ENCODE measurements around the gene PKIB. TPM values are rescaled to one million over a fixed set of nuclear protein-coding genes. Genes with fewer than 3 reads are reported as not detected.
A peak's percentile ranks its signal among the peaks of the same experiment; 100 is the strongest.

Gene PKIB
- polyA plus RNA-seq, 4 donors: 6.5 to 80.5 (median 54.9) TPM

DNA sequence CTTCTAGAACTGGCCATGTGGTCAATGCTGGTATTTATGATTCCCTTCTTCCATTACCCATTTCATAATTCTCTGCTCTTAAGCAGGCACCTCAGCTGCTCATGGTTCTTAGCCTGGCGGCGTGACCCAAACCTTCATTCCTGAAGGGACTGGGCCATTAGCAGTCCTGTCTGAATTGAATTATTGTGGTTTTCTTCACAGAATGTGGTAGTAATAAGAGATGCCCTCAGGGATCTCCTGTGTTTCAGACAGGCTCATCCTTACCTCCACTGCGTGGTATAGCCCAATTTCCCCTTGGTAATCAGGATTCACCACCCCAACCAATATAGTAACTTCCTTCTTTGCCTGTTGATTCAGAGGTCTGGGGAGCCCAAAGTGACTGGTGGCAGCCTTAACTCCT is 37.6 kb downstream of the PKIB start:
- Histone ChIP-seq H3K36me3 (ENCODE audit: control insufficient read depth in 3 of 3, insufficient read depth in 2 of 3, low read depth in 1 of 3, low read length in 3 of 3) (no peaks in the 10 kb centered on the region), H3K4me1 (ENCODE audit: control insufficient read depth in 3 of 3, insufficient read depth in 2 of 3, low read depth in 1 of 3, low read length in 2 of 3) (peaks cover 0 to 8% (median 0%) of the 10 kb centered on the region in 3 donors), H3K27ac (ENCODE audit: low read depth in 1 of 3, low read length in 2 of 3) (no peak overlapping the region), H3K4me3 (ENCODE audit: low read depth in 1 of 3, low read length in 3 of 3) (no peak overlapping the region), H3K27me3 (ENCODE audit: control insufficient read depth in 3 of 3, insufficient read depth in 3 of 3, low read length in 3 of 3) (no peaks in the 10 kb centered on the region), H3K9me3 (ENCODE audit: control insufficient read depth in 2 of 2, insufficient read depth in 1 of 2, low read depth in 1 of 2, low read length in 1 of 2) (no peaks in the 10 kb centered on the region)
- WGBS, 3 donors: 71 to 99% (median 83%) methylated on average over 3 of the region's 3 CpGs
- DNase-seq (no peak), FAIRE-seq (no peak)

DNA sequence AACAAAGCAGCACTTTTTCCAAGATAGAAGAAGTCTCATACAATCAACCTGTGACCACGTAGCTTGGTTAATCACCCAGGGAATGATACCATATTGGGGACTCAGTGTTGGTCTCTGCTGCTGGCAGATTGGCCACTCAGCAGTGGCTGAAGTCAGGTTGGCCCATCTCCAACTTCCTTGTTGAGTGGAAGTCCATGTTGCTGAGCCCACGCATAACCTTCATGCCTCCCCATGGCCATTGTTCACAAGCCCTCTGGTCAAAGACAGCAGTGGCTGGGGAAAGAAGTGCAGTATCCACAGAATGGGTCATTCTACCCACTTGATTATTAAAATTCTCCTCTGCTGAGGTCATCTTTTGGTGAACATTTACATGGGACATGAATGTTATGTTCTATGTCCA is 38.5 kb downstream of the PKIB start:
- WGBS, 3 donors: 81 to 98% (median 81%) methylated on average over 2 of the region's 2 CpGs
- no peak for FAIRE-seq

DNA sequence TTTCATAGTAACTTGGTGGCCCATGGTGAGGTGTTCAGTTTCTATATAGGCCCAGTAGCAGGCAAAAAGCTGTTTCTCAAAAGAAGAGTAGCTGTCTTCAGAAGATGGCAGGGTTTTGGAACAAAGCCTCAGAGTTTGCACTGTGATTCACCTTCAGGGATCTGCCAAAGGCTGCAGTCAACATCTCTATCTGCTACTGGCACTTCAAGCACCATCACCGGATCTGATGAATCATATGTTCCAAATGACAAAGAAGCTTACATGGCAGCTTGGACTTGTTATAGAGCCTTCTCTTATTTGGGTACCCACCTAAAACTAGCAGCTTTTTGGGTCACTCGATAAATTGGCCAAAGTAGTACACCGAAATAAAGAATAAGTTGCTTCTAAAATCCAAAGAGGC is 39.5 kb downstream of the PKIB start:
- Histone ChIP-seq H3K27me3 (ENCODE audit: control insufficient read depth in 3 of 3, insufficient read depth in 3 of 3, low read length in 3 of 3) (no peaks in the 10 kb centered on the region), H3K4me1 (ENCODE audit: control insufficient read depth in 3 of 3, insufficient read depth in 2 of 3, low read depth in 1 of 3, low read length in 2 of 3) (peaks cover 0 to 19% (median 0%) of the 10 kb centered on the region in 3 donors), H3K36me3 (ENCODE audit: control insufficient read depth in 3 of 3, insufficient read depth in 2 of 3, low read depth in 1 of 3, low read length in 3 of 3) (no peaks in the 10 kb centered on the region), H3K27ac (ENCODE audit: low read depth in 1 of 3, low read length in 2 of 3) (no peak overlapping the region), H3K9me3 (ENCODE audit: control insufficient read depth in 2 of 2, insufficient read depth in 1 of 2, low read depth in 1 of 2, low read length in 1 of 2) (no peaks in the 10 kb centered on the region), H3K4me3 (ENCODE audit: low read depth in 1 of 3, low read length in 3 of 3) (no peak overlapping the region)
- DNase-seq (no peak), FAIRE-seq (no peak)
- 94 to 96% (median 95%) methylated on average over 3 of the region's 3 CpGs for WGBS, 3 donors

More for the DNA sequence above, 38.5 kb downstream of the PKIB start:
- DNase-seq: no peak
- H3K27me3 ChIP-seq (ENCODE audit: control insufficient read depth in 3 of 3, insufficient read depth in 3 of 3, low read length in 3 of 3): no peaks in the 10 kb centered on the region
- no peaks in the 10 kb centered on the region for H3K9me3 ChIP-seq (ENCODE audit: control insufficient read depth in 2 of 2, insufficient read depth in 1 of 2, low read depth in 1 of 2, low read length in 1 of 2)
- H3K36me3 ChIP-seq (ENCODE audit: control insufficient read depth in 3 of 3, insufficient read depth in 2 of 3, low read depth in 1 of 3, low read length in 3 of 3): no peaks in the 10 kb centered on the region
- H3K4me1 ChIP-seq (ENCODE audit: control insufficient read depth in 3 of 3, insufficient read depth in 2 of 3, low read depth in 1 of 3, low read length in 2 of 3): peaks cover 0 to 13% (median 0%) of the 10 kb centered on the region in 3 donors
- no peak overlapping the region for H3K4me3 ChIP-seq (ENCODE audit: low read depth in 1 of 3, low read length in 3 of 3)
- no peak overlapping the region for H3K27ac ChIP-seq (ENCODE audit: low read depth in 1 of 3, low read length in 2 of 3)

DNA sequence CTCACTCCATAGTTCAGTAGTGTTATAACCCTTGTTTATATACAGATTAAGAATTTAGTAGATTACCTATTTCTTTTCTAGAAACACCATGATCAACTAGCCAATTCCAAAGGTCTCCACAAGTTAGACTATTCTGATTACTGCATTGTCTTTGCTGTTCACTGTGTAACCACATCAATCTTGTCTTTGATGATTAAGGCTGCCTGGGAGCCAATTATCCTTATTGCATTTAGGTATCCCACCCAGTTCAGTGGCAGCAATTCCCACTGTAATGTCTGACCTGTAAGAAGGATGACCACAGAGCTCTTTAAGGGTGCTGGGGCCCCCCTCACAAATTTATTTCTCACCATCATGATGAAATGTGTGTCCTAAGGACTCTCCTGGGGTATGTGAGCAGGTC is 40.2 kb downstream of the PKIB start:
- no peaks in the 10 kb centered on the region for H3K9me3 ChIP-seq (ENCODE audit: control insufficient read depth in 2 of 2, insufficient read depth in 1 of 2, low read depth in 1 of 2, low read length in 1 of 2)
- peaks cover 0 to 17% (median 0%) of the 10 kb centered on the region in 3 donors for H3K4me1 ChIP-seq (ENCODE audit: control insufficient read depth in 3 of 3, insufficient read depth in 2 of 3, low read depth in 1 of 3, low read length in 2 of 3)
- H3K27ac ChIP-seq (ENCODE audit: low read depth in 1 of 3, low read length in 2 of 3): no peak overlapping the region
- no peaks in the 10 kb centered on the region for H3K27me3 ChIP-seq (ENCODE audit: control insufficient read depth in 3 of 3, insufficient read depth in 3 of 3, low read length in 3 of 3)
- FAIRE-seq (no peak), DNase-seq (no peak)
- H3K36me3 ChIP-seq (ENCODE audit: control insufficient read depth in 3 of 3, insufficient read depth in 2 of 3, low read depth in 1 of 3, low read length in 3 of 3): no peaks in the 10 kb centered on the region
- H3K4me3 ChIP-seq (ENCODE audit: low read depth in 1 of 3, low read length in 3 of 3): no peak overlapping the region

DNA sequence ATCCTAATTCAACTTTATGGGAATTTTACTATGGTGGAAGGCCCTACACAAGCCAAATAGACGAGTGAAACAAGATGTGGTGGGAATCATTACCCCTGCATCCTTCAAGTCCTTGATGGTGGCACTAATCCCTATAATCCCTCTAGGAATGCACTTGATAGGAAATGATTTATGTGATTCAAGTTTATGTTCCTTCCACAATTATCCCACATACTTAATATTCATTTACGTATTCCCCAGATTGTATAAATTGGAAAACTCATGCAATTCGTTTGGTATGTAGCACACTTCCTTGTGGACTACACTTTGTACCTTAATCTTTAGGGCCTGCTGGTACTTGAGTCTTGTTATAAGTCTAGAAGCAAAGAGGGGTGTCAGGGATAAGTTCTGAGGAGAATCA is 40.8 kb downstream of the PKIB start:
- peaks cover 0 to 14% (median 0%) of the 10 kb centered on the region in 3 donors for H3K4me1 ChIP-seq (ENCODE audit: control insufficient read depth in 3 of 3, insufficient read depth in 2 of 3, low read depth in 1 of 3, low read length in 2 of 3)
- FAIRE-seq (no peak), DNase-seq (no peak)
- H3K27me3 ChIP-seq (ENCODE audit: control insufficient read depth in 3 of 3, insufficient read depth in 3 of 3, low read length in 3 of 3): no peaks in the 10 kb centered on the region
- no peaks in the 10 kb centered on the region for H3K36me3 ChIP-seq (ENCODE audit: control insufficient read depth in 3 of 3, insufficient read depth in 2 of 3, low read depth in 1 of 3, low read length in 3 of 3)
- 68 to 76% (median 71%) methylated on average over 3 of the region's 3 CpGs for WGBS, 3 donors
- H3K4me3 ChIP-seq (ENCODE audit: low read depth in 1 of 3, low read length in 3 of 3): no peak overlapping the region
- H3K9me3 ChIP-seq (ENCODE audit: control insufficient read depth in 2 of 2, insufficient read depth in 1 of 2, low read depth in 1 of 2, low read length in 1 of 2): no peaks in the 10 kb centered on the region
- H3K27ac ChIP-seq (ENCODE audit: low read depth in 1 of 3, low read length in 2 of 3): no peak overlapping the region

DNA sequence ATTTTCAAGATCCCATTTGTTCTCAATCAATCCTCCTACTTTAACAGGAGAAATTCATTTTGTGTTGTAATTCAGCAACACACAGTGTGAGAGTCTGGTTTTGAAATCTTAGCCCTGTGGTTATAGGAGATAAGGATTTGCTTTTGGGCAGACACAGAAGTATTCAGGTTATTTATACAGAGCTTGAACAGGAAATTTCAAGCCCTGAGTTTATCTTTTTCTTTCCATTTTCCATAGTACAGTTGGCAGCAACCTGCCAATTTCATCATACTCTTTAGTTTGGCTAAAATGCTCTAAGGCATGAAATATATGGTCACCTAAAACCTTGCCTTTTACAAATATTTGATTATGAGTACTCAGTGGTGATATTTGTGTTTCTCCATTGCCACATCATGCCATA is 41.4 kb downstream of the PKIB start:
- peak overlapping the region in 1 of 3 donors; percentile 17 for H3K27ac ChIP-seq (ENCODE audit: low read depth in 1 of 3, low read length in 2 of 3)
- peaks cover 0 to 14% (median 0%) of the 10 kb centered on the region in 3 donors for H3K4me1 ChIP-seq (ENCODE audit: control insufficient read depth in 3 of 3, insufficient read depth in 2 of 3, low read depth in 1 of 3, low read length in 2 of 3)
- FAIRE-seq (no peak), DNase-seq (no peak)
- H3K4me3 ChIP-seq (ENCODE audit: low read depth in 1 of 3, low read length in 3 of 3): no peak overlapping the region
- H3K27me3 ChIP-seq (ENCODE audit: control insufficient read depth in 3 of 3, insufficient read depth in 3 of 3, low read length in 3 of 3): no peaks in the 10 kb centered on the region
- H3K36me3 ChIP-seq (ENCODE audit: control insufficient read depth in 3 of 3, insufficient read depth in 2 of 3, low read depth in 1 of 3, low read length in 3 of 3): no peaks in the 10 kb centered on the region
- H3K9me3 ChIP-seq (ENCODE audit: control insufficient read depth in 2 of 2, insufficient read depth in 1 of 2, low read depth in 1 of 2, low read length in 1 of 2): no peaks in the 10 kb centered on the region

DNA sequence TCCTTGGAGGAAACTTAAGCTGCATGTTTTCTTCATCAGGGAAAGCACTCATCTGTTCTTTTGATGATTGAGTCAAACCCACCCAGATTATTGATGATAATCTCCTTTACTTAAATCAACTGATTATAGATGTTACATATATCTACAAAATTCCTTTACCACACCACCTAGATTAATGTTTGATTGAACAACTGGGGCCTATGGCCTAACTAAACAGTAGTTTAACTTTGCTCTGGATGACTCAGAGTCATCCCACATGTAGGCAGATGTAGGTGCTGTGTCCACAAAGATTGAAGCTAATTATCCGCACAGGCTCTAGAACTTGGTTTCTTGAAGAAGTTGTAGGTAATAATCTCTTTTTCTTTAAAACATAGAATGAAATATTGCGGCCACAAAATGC is 42.2 kb downstream of the PKIB start:
- FAIRE-seq: no peak
- no peak overlapping the region for H3K4me3 ChIP-seq (ENCODE audit: low read depth in 1 of 3, low read length in 3 of 3)
- DNase-seq: peak; percentile 51 to 76
- WGBS, 3 donors: 72 to 87% (median 80%) methylated on average over 2 of the region's 2 CpGs
- peaks cover 0 to 16% (median 0%) of the 10 kb centered on the region in 3 donors for H3K4me1 ChIP-seq (ENCODE audit: control insufficient read depth in 3 of 3, insufficient read depth in 2 of 3, low read depth in 1 of 3, low read length in 2 of 3)
- H3K36me3 ChIP-seq (ENCODE audit: control insufficient read depth in 3 of 3, insufficient read depth in 2 of 3, low read depth in 1 of 3, low read length in 3 of 3): no peaks in the 10 kb centered on the region
- H3K27ac ChIP-seq (ENCODE audit: low read depth in 1 of 3, low read length in 2 of 3): peak overlapping the region in 1 of 3 donors; percentile 66
- H3K27me3 ChIP-seq (ENCODE audit: control insufficient read depth in 3 of 3, insufficient read depth in 3 of 3, low read length in 3 of 3): no peaks in the 10 kb centered on the region
- H3K9me3 ChIP-seq (ENCODE audit: control insufficient read depth in 2 of 2, insufficient read depth in 1 of 2, low read depth in 1 of 2, low read length in 1 of 2): no peaks in the 10 kb centered on the region

DNA sequence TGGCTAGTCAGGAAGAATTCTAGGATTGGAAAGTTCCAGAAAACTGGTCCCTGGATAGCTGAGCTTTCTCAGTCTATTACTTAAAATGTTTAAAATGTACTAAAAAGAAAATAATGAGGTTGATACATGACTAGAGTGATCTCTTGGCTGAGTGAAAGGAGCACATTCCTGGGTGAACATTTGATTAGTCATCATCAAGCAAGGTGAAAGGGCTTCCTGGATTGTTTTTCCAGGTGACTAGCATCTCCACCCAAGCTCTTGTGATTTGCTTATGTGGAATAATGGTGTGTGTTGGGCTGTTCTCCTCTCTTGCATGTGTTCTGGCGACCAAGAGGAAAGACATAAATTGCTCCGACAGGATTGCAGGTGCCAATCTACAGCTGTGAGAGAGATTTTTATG is 42.9 kb downstream of the PKIB start:
- no peaks in the 10 kb centered on the region for H3K27me3 ChIP-seq (ENCODE audit: control insufficient read depth in 3 of 3, insufficient read depth in 3 of 3, low read length in 3 of 3)
- FAIRE-seq: no peak
- H3K36me3 ChIP-seq (ENCODE audit: control insufficient read depth in 3 of 3, insufficient read depth in 2 of 3, low read depth in 1 of 3, low read length in 3 of 3): no peaks in the 10 kb centered on the region
- no peaks in the 10 kb centered on the region for H3K9me3 ChIP-seq (ENCODE audit: control insufficient read depth in 2 of 2, insufficient read depth in 1 of 2, low read depth in 1 of 2, low read length in 1 of 2)
- no peak overlapping the region for H3K4me3 ChIP-seq (ENCODE audit: low read depth in 1 of 3, low read length in 3 of 3)
- 42 to 64% (median 52%) methylated on average over 2 of the region's 2 CpGs for WGBS, 3 donors
- H3K4me1 ChIP-seq (ENCODE audit: control insufficient read depth in 3 of 3, insufficient read depth in 2 of 3, low read depth in 1 of 3, low read length in 2 of 3): peaks cover 0 to 19% (median 0%) of the 10 kb centered on the region in 3 donors
- DNase-seq: peak; percentile 49 to 63
- H3K27ac ChIP-seq (ENCODE audit: low read depth in 1 of 3, low read length in 2 of 3): peak overlapping the region in 1 of 3 donors; percentile 66

DNA sequence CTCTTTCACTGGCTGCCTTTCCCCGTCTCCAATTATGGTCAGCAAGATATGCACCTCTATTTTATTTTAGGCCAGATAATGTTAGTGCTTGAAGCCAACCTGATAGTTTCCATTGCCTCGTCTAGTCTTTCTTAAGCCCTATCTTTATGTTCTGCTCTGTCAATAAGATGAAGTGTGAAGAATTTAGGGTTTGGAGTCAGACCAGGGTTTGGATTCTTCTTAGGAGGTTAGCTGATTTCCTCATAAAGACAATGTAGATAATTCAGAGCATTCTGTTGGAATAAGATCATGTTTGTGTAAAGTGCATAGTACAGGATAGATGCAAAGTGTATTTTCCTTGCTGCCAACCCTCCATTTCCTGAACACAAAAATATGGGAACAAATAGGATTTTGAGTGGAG is 43.8 kb downstream of the PKIB start:
- H3K9me3 ChIP-seq (ENCODE audit: control insufficient read depth in 2 of 2, insufficient read depth in 1 of 2, low read depth in 1 of 2, low read length in 1 of 2): no peaks in the 10 kb centered on the region
- no peaks in the 10 kb centered on the region for H3K36me3 ChIP-seq (ENCODE audit: control insufficient read depth in 3 of 3, insufficient read depth in 2 of 3, low read depth in 1 of 3, low read length in 3 of 3)
- 87 to 89% (median 88%) methylated on average over 2 of the region's 2 CpGs for WGBS, 3 donors
- no peak for FAIRE-seq
- no peak overlapping the region for H3K4me3 ChIP-seq (ENCODE audit: low read depth in 1 of 3, low read length in 3 of 3)
- peaks cover 0 to 19% (median 0%) of the 10 kb centered on the region in 3 donors for H3K4me1 ChIP-seq (ENCODE audit: control insufficient read depth in 3 of 3, insufficient read depth in 2 of 3, low read depth in 1 of 3, low read length in 2 of 3)
- H3K27ac ChIP-seq (ENCODE audit: low read depth in 1 of 3, low read length in 2 of 3): peak overlapping the region in 1 of 3 donors; percentile 24
- H3K27me3 ChIP-seq (ENCODE audit: control insufficient read depth in 3 of 3, insufficient read depth in 3 of 3, low read length in 3 of 3): no peaks in the 10 kb centered on the region
- DNase-seq: no peak
